Mesenchymal stem cell (in vitro differentiated cells and primary cell): ENCODE data around the gene DPYD.

Experiments
- DNase-seq: peaks from one replicate; pipeline ENCODE4 v3.0.0-alpha.2; 2013
- H2AFZ ChIP-seq: one replicate; pipeline ENCODE4 v1.6.1; 2013; ENCODE audit warnings: low read depth, mild to moderate bottlenecking, control low read depth, inconsistent platforms, low read length, moderate library complexity
- H2AK5ac ChIP-seq: 2 replicates; pipeline ENCODE4 v1.6.1; 2013; ENCODE audit warnings: low read length, moderate library complexity, mild to moderate bottlenecking, inconsistent platforms; ENCODE audit not compliant: severe bottlenecking
- H2BK120ac ChIP-seq: one replicate; pipeline ENCODE4 v1.6.1; 2013; ENCODE audit warnings: low read depth, mild to moderate bottlenecking, inconsistent platforms, low read length, moderate library complexity
- H2BK12ac ChIP-seq, 2 experiments: one replicate each; pipeline ENCODE4 v1.6.1; 2013; ENCODE audit warnings: inconsistent platforms in 2 of 2, low read length in 2 of 2, mild to moderate bottlenecking in 2 of 2, moderate library complexity in 2 of 2, control low read depth in 1 of 2
- H2BK15ac ChIP-seq: one replicate; pipeline ENCODE4 v1.6.1; 2013; ENCODE audit warnings: mild to moderate bottlenecking, low read depth, inconsistent platforms; ENCODE audit not compliant: poor library complexity, severe bottlenecking
- H2BK5ac ChIP-seq: 2 replicates; pipeline ENCODE4 v1.6.1; 2013; ENCODE audit warnings: low read depth, mild to moderate bottlenecking, low read length, control low read depth, inconsistent platforms; ENCODE audit not compliant: poor library complexity, severe bottlenecking
- H3K14ac ChIP-seq, 2 experiments: one replicate each; pipeline ENCODE4 v1.6.1; 2013; ENCODE audit warnings: inconsistent platforms in 2 of 2, low read length in 2 of 2, control low read depth in 1 of 2, mild to moderate bottlenecking in 1 of 2, moderate library complexity in 1 of 2
- H3K18ac ChIP-seq, 2 experiments: one replicate each; pipeline ENCODE4 v1.6.1; 2013; ENCODE audit warnings: inconsistent platforms in 2 of 2, low read length in 2 of 2, control low read depth in 1 of 2, low read depth in 1 of 2, mild to moderate bottlenecking in 1 of 2
- H3K23ac ChIP-seq, 2 experiments: one replicate each; pipeline ENCODE4 v1.6.1; 2013; ENCODE audit warnings: inconsistent platforms in 2 of 2, low read length in 2 of 2, mild to moderate bottlenecking in 2 of 2, moderate library complexity in 2 of 2, control low read depth in 1 of 2
- H3K27ac ChIP-seq: 2 replicates; pipeline ENCODE4 v1.5.1; 2013; ENCODE audit warnings: mild to moderate bottlenecking, moderate library complexity, low read length, control low read depth, inconsistent platforms; ENCODE audit not compliant: poor library complexity, severe bottlenecking
- H3K27me3 ChIP-seq, 2 experiments: 2 replicates each; pipeline versions ENCODE4 v1.6.1 to v1.7.0; 2013; ENCODE audit warnings: low read length in 2 of 2, mild to moderate bottlenecking in 2 of 2, moderate library complexity in 2 of 2, control low read depth in 1 of 2, inconsistent platforms in 1 of 2; ENCODE audit not compliant: control insufficient read depth in 1 of 2, insufficient read depth in 1 of 2
- H3K36me3 ChIP-seq, 2 experiments: 2 replicates each; pipeline versions ENCODE4 v1.6.1 to v1.7.0; 2013; ENCODE audit warnings: low read length in 2 of 2, control low read depth in 1 of 2, inconsistent platforms in 1 of 2, low read depth in 1 of 2, mild to moderate bottlenecking in 1 of 2; ENCODE audit not compliant: insufficient read depth in 2 of 2, control insufficient read depth in 1 of 2
- H3K4ac ChIP-seq, 2 experiments: one replicate each; pipeline ENCODE4 v1.6.1; 2013; ENCODE audit warnings: inconsistent platforms in 2 of 2, low read length in 2 of 2, mild to moderate bottlenecking in 2 of 2, moderate library complexity in 2 of 2, control low read depth in 1 of 2, low read depth in 1 of 2
- H3K4me1 ChIP-seq: 2 replicates; pipeline ENCODE4 v1.6.1; 2013; ENCODE audit warnings: low read depth, low read length, control low read depth; ENCODE audit not compliant: control insufficient read depth, insufficient read depth
- H3K4me2 ChIP-seq: 2 replicates; pipeline ENCODE4 v1.6.1; 2013; ENCODE audit warnings: low read length, mild to moderate bottlenecking, inconsistent platforms; ENCODE audit not compliant: poor library complexity, severe bottlenecking
- H3K4me3 ChIP-seq, 2 experiments: 2 replicates each; pipeline versions ENCODE4 v1.5.1 to v1.7.0; 2013; ENCODE audit warnings: low read length in 2 of 2, mild to moderate bottlenecking in 2 of 2, control low read depth in 1 of 2, low read depth in 1 of 2; ENCODE audit not compliant: insufficient read depth in 1 of 2
- H3K79me1 ChIP-seq: replicated peaks from 2 replicates; pipeline ENCODE4 v1.6.1; 2013; ENCODE audit warnings: mild to moderate bottlenecking, control low read depth, low read length, inconsistent platforms; ENCODE audit not compliant: poor library complexity, severe bottlenecking
- H3K9ac ChIP-seq: 2 replicates; pipeline ENCODE4 v1.7.0; 2013; ENCODE audit warnings: mild to moderate bottlenecking, low read length, moderate library complexity
- H3K9me3 ChIP-seq: 2 replicates; pipeline ENCODE4 v1.7.0; 2013; ENCODE audit warnings: mild to moderate bottlenecking, low read length; ENCODE audit not compliant: control insufficient read depth
- H4K8ac ChIP-seq: one replicate; pipeline ENCODE4 v1.6.1; 2013; ENCODE audit warnings: inconsistent platforms, mild to moderate bottlenecking, low read length, moderate library complexity
- H4K91ac ChIP-seq: one replicate; pipeline ENCODE4 v1.6.1; 2013; ENCODE audit warnings: mild to moderate bottlenecking, low read length, inconsistent platforms
- WGBS: methylation state at CpG from one replicate; pipeline ENCODE4 v1.1.7; 2013; ENCODE audit warnings: mixed read lengths; 5-methylcytosine and 5-hydroxymethylcytosine counted together

DPYD gene

DNA sequence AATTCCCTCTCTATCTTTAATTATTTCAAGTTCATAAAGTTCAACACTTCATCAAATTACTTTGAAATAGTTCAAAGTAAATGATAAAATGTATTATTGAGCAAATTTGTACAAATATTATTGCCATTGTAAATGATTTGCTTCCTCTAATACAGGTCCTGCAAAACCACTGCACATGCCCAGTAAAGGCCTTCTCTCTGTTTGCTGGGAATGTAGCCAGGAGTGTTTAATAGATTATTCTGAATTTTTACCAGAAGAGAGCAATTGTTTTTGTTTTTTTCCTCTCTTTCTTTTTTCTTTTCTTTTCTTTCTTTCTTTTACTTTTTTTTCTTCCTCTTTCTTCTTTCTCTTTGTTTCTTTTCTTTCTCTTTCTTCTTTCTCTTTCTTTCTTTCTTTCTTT is 713.0 kb downstream of the DPYD start:
- Histone ChIP-seq H2BK12ac (no peak overlapping the region), H3K79me1 (no peaks in the 10 kb centered on the region), H3K9ac (no peak overlapping the region), H3K27ac (no peak overlapping the region), H2AK5ac (no peak overlapping the region), H3K4me1 (no peaks in the 10 kb centered on the region), H2BK5ac (no peak overlapping the region), H3K23ac (no peak overlapping the region), H3K4ac (no peak overlapping the region), H2BK15ac (no peak overlapping the region), H3K36me3 (no peaks in the 10 kb centered on the region), H3K9me3 (no peaks in the 10 kb centered on the region), H2BK120ac (no peak overlapping the region), H3K27me3 (no peaks in the 10 kb centered on the region), H3K14ac (no peak overlapping the region), H3K4me3 (no peak overlapping the region), H4K8ac (no peak overlapping the region), H2AFZ (no peak overlapping the region), H4K91ac (no peak overlapping the region), H3K18ac (no peak overlapping the region), H3K4me2 (no peak overlapping the region)
- DNase-seq: no peak

DNA sequence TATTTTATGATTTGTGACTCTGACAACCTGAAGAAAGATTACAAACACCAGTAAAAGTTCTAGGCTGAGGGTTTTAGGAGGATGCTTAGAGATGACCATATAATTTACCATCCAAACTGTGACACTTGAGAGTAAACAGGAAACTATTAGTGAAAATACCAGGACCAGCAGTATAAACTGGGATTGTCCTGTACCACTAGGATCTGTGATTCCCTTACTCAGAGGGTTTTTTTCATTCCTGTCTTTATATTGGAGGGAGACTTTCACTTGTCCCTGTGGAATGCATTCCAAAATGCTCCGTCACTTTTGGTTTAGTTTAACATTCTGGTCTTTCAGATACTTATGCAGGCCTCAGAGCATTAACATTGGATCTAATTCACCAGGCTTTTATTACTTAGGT is 716.4 kb downstream of the DPYD start:
- Histone ChIP-seq H2BK5ac (no peak overlapping the region), H4K8ac (no peak overlapping the region), H2BK12ac (no peak overlapping the region), H3K18ac (no peak overlapping the region), H3K4me2 (no peak overlapping the region), H2BK120ac (no peak overlapping the region), H2BK15ac (no peak overlapping the region), H3K4me3 (no peak overlapping the region), H2AFZ (no peak overlapping the region), H2AK5ac (no peak overlapping the region), H3K27ac (no peak overlapping the region), H3K4ac (no peak overlapping the region), H3K36me3 (no peaks in the 10 kb centered on the region), H3K23ac (no peak overlapping the region), H3K9ac (peak overlapping the region; percentile 22), H3K27me3 (no peaks in the 10 kb centered on the region), H4K91ac (no peak overlapping the region), H3K14ac (no peak overlapping the region), H3K79me1 (no peaks in the 10 kb centered on the region), H3K4me1 (no peaks in the 10 kb centered on the region), H3K9me3 (no peaks in the 10 kb centered on the region)
- 20% methylated on average over 1 of the region's 1 CpG for WGBS
- peak; percentile 75 for DNase-seq

DNA sequence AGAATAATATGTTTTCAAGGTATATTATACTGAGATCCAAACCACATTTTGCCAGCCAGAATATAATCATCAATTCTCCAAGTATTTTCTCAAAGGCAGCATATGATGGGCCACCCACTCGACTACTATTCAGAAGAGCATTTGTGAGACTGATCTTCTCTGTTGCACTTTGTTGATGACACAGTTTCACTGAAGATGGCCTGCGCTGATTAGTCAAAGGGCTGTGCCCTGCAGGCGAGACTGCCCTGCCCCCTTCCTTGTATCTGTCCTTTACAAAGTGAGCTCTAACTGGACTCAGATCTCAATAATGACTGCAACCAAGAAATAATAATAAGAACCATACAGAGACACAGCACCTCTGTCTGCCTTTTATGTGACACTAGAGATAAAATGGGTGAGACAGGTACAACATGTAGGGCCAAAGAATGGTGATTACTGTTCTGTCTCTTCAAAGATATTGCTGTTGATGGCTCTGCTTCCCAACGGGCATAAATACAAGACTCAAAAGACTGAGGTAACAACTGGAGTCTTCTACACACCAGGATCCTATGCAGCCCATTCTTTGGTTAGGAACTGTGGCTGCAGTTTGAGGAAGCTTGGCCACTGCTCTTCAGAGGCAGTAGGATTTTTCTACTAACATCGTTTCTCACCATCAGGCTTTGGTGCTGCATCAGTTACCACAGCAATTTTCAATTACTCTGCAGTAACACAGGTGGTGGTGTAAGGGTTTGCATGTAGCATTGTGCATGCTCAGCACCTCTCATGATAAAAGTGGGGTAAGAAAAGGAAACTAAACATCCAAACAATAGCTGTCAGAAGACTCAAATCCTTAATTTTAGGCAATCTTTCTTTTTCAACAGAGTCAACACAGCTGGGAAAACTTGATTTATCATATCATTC is 718.1 kb downstream of the DPYD start:
- no peak overlapping the region for H2AFZ ChIP-seq
- no peak overlapping the region for H3K4me2 ChIP-seq
- no peak overlapping the region for H3K27ac ChIP-seq
- H3K14ac ChIP-seq: peak overlapping the region in 1 of 2 experiments; percentile 59
- no peak overlapping the region for H4K91ac ChIP-seq
- H3K36me3 ChIP-seq: no peaks in the 10 kb centered on the region
- H2BK15ac ChIP-seq: no peak overlapping the region
- no peak overlapping the region for H3K9ac ChIP-seq
- 49% methylated on average over 4 of the region's 5 CpGs for whole genome bisulfite sequencing
- no peaks in the 10 kb centered on the region for H3K27me3 ChIP-seq
- no peak overlapping the region for H3K23ac ChIP-seq
- no peak overlapping the region for H3K4me3 ChIP-seq
- no peaks in the 10 kb centered on the region for H3K79me1 ChIP-seq
- no peak overlapping the region for H2BK120ac ChIP-seq
- H2BK5ac ChIP-seq: no peak overlapping the region
- H3K18ac ChIP-seq: peak overlapping the region in 1 of 2 experiments; percentile 30
- no peak overlapping the region for H4K8ac ChIP-seq
- H2BK12ac ChIP-seq: peak overlapping the region in 1 of 2 experiments; percentile 42
- H3K4me1 ChIP-seq: no peaks in the 10 kb centered on the region
- peak; percentile 9 for DNase-seq
- no peak overlapping the region for H3K4ac ChIP-seq
- H2AK5ac ChIP-seq: no peak overlapping the region
- H3K9me3 ChIP-seq: no peaks in the 10 kb centered on the region

DNA sequence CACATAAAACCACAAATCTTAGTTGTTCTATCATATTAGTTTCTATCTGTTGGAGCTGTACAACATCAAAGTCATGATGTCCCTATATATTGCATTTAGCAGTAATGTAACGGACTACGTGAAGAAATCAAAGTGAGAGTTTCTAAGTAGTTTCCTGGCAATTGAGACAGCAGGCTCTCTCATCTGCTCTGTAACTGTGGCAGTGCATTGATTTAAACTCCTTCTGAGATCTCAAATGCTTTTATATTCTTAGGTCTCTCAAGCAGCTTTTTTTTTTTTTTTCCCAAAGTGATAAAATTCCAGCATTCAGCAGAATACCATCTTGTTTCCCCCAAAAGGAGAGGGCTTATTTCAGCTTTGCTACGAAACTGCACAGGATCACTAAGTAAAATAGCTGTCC is 719.2 kb downstream of the DPYD start:
- H3K27ac ChIP-seq: no peak overlapping the region
- no peak overlapping the region for H3K9ac ChIP-seq
- H3K27me3 ChIP-seq: no peaks in the 10 kb centered on the region
- H4K8ac ChIP-seq: no peak overlapping the region
- H2BK120ac ChIP-seq: no peak overlapping the region
- no peak overlapping the region for H3K4me2 ChIP-seq
- no peak overlapping the region for H3K14ac ChIP-seq
- no peaks in the 10 kb centered on the region for H3K79me1 ChIP-seq
- no peak overlapping the region for H3K23ac ChIP-seq
- no peaks in the 10 kb centered on the region for H3K36me3 ChIP-seq
- no peak overlapping the region for H2AFZ ChIP-seq
- no peak overlapping the region for H3K4ac ChIP-seq
- H3K4me3 ChIP-seq: no peak overlapping the region
- H2BK15ac ChIP-seq: no peak overlapping the region
- DNase-seq: no peak
- H3K18ac ChIP-seq: no peak overlapping the region
- no peaks in the 10 kb centered on the region for H3K4me1 ChIP-seq
- no peak overlapping the region for H4K91ac ChIP-seq
- no peak overlapping the region for H2AK5ac ChIP-seq
- no peaks in the 10 kb centered on the region for H3K9me3 ChIP-seq
- no peak overlapping the region for H2BK12ac ChIP-seq
- WGBS: 95% methylated on average over 2 of the region's 3 CpGs
- no peak overlapping the region for H2BK5ac ChIP-seq
